H9 (cell line): ENCODE results near the gene FARP2. TPM values are rescaled to one million over a fixed set of nuclear protein-coding genes. Genes with fewer than 3 reads are reported as not detected.

Experiments
- DNase-seq: peaks from one replicate; pipeline ENCODE4 v3.0.0-alpha.2; 2017
- H2AFZ ChIP-seq: one replicate; pipeline ENCODE4 v1.6.1; 2013; ENCODE audit warnings: mild to moderate bottlenecking, low read length, control low read depth, moderate library complexity
- H2AK5ac ChIP-seq: 2 replicates; pipeline ENCODE4 v1.6.1; 2013; ENCODE audit warnings: low read length, control low read depth, mixed read lengths; ENCODE audit not compliant: insufficient read length
- H2BK120ac ChIP-seq: one replicate; pipeline ENCODE4 v1.6.1; 2013; ENCODE audit warnings: low read depth, mild to moderate bottlenecking, low read length, control low read depth, inconsistent platforms; ENCODE audit not compliant: poor library complexity, severe bottlenecking
- H2BK12ac ChIP-seq: 2 replicates; pipeline ENCODE4 v1.6.1; 2013; ENCODE audit warnings: low read length, control low read depth, mixed read lengths, low read depth; ENCODE audit not compliant: insufficient read length
- H2BK15ac ChIP-seq: 2 replicates; pipeline ENCODE4 v1.6.1; 2013; ENCODE audit warnings: low read depth, low read length, control low read depth
- H2BK20ac ChIP-seq: one replicate; pipeline ENCODE4 v1.6.1; 2013; ENCODE audit warnings: low read depth, mild to moderate bottlenecking, low read length, control low read depth, inconsistent platforms; ENCODE audit not compliant: poor library complexity, severe bottlenecking
- H2BK5ac ChIP-seq: 2 replicates; pipeline ENCODE4 v1.6.1; 2013; ENCODE audit warnings: low read length, control low read depth, mixed read lengths; ENCODE audit not compliant: insufficient read length
- H3K14ac ChIP-seq: 2 replicates; pipeline ENCODE4 v1.6.1; 2013; ENCODE audit warnings: low read length, control low read depth; ENCODE audit not compliant: insufficient read depth
- H3K18ac ChIP-seq: 2 replicates; pipeline ENCODE4 v1.6.1; 2013; ENCODE audit warnings: low read depth, mild to moderate bottlenecking, mixed read lengths, low read length, control low read depth; ENCODE audit not compliant: insufficient read length
- H3K23ac ChIP-seq: 2 replicates; pipeline ENCODE4 v1.6.1; 2013; ENCODE audit warnings: low read length, control low read depth, mixed read lengths, low read depth; ENCODE audit not compliant: insufficient read length
- H3K23me2 ChIP-seq: 2 replicates; pipeline ENCODE4 v1.6.1; 2013; ENCODE audit warnings: low read depth, mild to moderate bottlenecking, mixed read lengths, low read length, control low read depth; ENCODE audit not compliant: insufficient read length, poor library complexity, severe bottlenecking
- H3K27ac ChIP-seq: 2 replicates; pipeline ENCODE4 v1.5.1; 2013; ENCODE audit warnings: low read length, control low read depth, mixed read lengths, low read depth; ENCODE audit not compliant: insufficient read length
- H3K27me3 ChIP-seq: 2 replicates; pipeline ENCODE4 v1.6.1; 2013; ENCODE audit warnings: low read length, control low read depth, inconsistent platforms; ENCODE audit not compliant: insufficient read depth
- H3K4ac ChIP-seq: 2 replicates; pipeline ENCODE4 v1.6.1; 2013; ENCODE audit warnings: low read depth, mild to moderate bottlenecking, control low read depth, inconsistent platforms, low read length, moderate library complexity
- H3K4me1 ChIP-seq: 2 replicates; pipeline ENCODE4 v1.6.1; 2013; ENCODE audit warnings: low read length, control low read depth, inconsistent platforms; ENCODE audit not compliant: insufficient read depth
- H3K4me2 ChIP-seq: 2 replicates; pipeline ENCODE4 v1.6.1; 2013; ENCODE audit warnings: low read length, control low read depth, mixed read lengths; ENCODE audit not compliant: insufficient read length, insufficient read depth
- H3K56ac ChIP-seq: 2 replicates; pipeline ENCODE4 v1.6.1; 2013; ENCODE audit warnings: low read depth, mild to moderate bottlenecking, mixed read lengths, low read length, control low read depth; ENCODE audit not compliant: insufficient read length
- H3K79me1 ChIP-seq: 2 replicates; pipeline ENCODE4 v1.6.1; 2013; ENCODE audit warnings: low read depth, mild to moderate bottlenecking, moderate library complexity, low read length, control low read depth, inconsistent platforms; ENCODE audit not compliant: insufficient read depth, poor library complexity, severe bottlenecking
- H3K79me2 ChIP-seq: 2 replicates; pipeline ENCODE4 v1.6.1; 2013; ENCODE audit warnings: low read length, control low read depth, inconsistent platforms; ENCODE audit not compliant: insufficient read depth
- H3K9ac ChIP-seq: 2 replicates; pipeline ENCODE4 v1.6.1; 2013; ENCODE audit warnings: low read length, control low read depth, mixed read lengths; ENCODE audit not compliant: insufficient read length; ENCODE audit errors: extremely low read depth
- H3K9me3 ChIP-seq: one replicate; pipeline ENCODE4 v1.6.1; 2013; ENCODE audit warnings: low read depth, low read length, inconsistent platforms; ENCODE audit not compliant: control insufficient read depth
- H3T11ph ChIP-seq: one replicate; pipeline ENCODE4 v1.6.1; 2013; ENCODE audit warnings: mild to moderate bottlenecking, low read length, control low read depth, inconsistent platforms
- H4K20me1 ChIP-seq: one replicate; pipeline ENCODE4 v1.6.1; 2013; ENCODE audit not compliant: control insufficient read depth, insufficient read length, insufficient read depth
- H4K5ac ChIP-seq: 2 replicates; pipeline ENCODE4 v1.6.1; 2013; ENCODE audit warnings: low read depth, mild to moderate bottlenecking, mixed read lengths, low read length, control low read depth; ENCODE audit not compliant: insufficient read length
- H4K8ac ChIP-seq: replicated peaks from 2 replicates; pipeline ENCODE4 v1.6.1; 2013; ENCODE audit warnings: low read length, control low read depth, mixed read lengths, low read depth; ENCODE audit not compliant: insufficient read length
- H4K91ac ChIP-seq: 2 replicates; pipeline ENCODE4 v1.6.1; 2013; ENCODE audit warnings: low read depth, mild to moderate bottlenecking, moderate library complexity, mixed read lengths, low read length, control low read depth; ENCODE audit not compliant: insufficient read length
- H3K27ac Mint-ChIP-seq, 3 experiments: 2 replicates in 2 of 3; 3 replicates in 1 of 3; pipeline ENCODE4 v1.8.0; 2020 to 2021; ENCODE audit warnings: mixed read lengths in 3 of 3, mild to moderate bottlenecking in 1 of 3, moderate library complexity in 1 of 3
- H3K27me3 Mint-ChIP-seq: 2 replicates; pipeline ENCODE4 v1.8.0; 2021; ENCODE audit warnings: low read depth, mild to moderate bottlenecking, moderate library complexity, mixed read lengths
- H3K36me3 Mint-ChIP-seq, 3 experiments: 2 replicates in 2 of 3; 3 replicates in 1 of 3; pipeline ENCODE4 v1.8.0; 2020 to 2021; ENCODE audit warnings: low read depth in 3 of 3, mixed read lengths in 3 of 3; ENCODE audit not compliant: insufficient read depth in 1 of 3
- H3K4me1 Mint-ChIP-seq, 2 experiments: 2 replicates each; pipeline ENCODE4 v1.8.0; 2020; ENCODE audit warnings: mixed read lengths in 2 of 2
- H3K4me3 Mint-ChIP-seq, 2 experiments: 2 replicates in 1 of 2; 3 replicates in 1 of 2; pipeline ENCODE4 v1.8.0; 2020 to 2021; ENCODE audit warnings: mild to moderate bottlenecking in 2 of 2, mixed read lengths in 2 of 2, moderate library complexity in 1 of 2
- H3K9me3 Mint-ChIP-seq, 2 experiments: 2 replicates in 1 of 2; 3 replicates in 1 of 2; pipeline ENCODE4 v1.8.0; 2020; ENCODE audit warnings: mild to moderate bottlenecking in 2 of 2, mixed read lengths in 2 of 2, moderate library complexity in 1 of 2
- WGBS: extraction: QIAGEN DNeasy Blood & Tissue Kit; methylation state at CpG from one replicate; pipeline ENCODE4 v1.1.7; 2013; ENCODE audit warnings: missing lambda C conversion rate, low lambda C conversion rate, mixed read lengths; ENCODE audit not compliant: insufficient read length; ENCODE audit errors: extremely low coverage; 5-methylcytosine and 5-hydroxymethylcytosine counted together
- total RNA-seq: library from RNA; stranded (reverse); gene quantifications from 2 replicates; pipeline ENCODE4 v1.2.1, GENCODE V29; 2021
- TF ChIP-seq, protein P1 (sequence below): fragments of 200-600 bp; sonication (generic); conservative IDR thresholded peaks from 3 replicates; pipeline ENCODE4 v1.8.0; 2021; ENCODE audit warnings: antibody characterized with exemption, mild to moderate bottlenecking

FARP2 gene
- total RNA-seq, 1 experiment from 2014 or later = 33.9 TPM

DNA sequence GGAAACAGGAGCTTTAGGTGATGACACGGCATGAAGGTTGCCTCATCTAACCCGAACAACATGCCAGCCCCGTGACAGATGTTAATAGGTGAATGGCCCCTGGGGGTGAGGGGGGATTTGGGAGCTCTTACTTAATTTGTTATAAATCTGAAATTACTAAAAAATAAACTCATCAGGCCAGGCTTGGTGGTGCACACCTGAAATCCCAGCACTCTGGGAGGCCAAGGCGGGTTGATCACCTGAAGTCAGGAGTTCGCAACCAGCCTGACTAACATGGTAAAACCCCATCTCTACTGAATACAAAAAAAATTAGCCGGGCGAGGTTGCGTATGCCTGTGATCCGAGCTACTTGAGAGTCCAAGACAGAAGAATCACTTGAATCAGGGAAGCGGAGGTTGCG lies 146.2 kb downstream of the FARP2 start:
- no peak for DNase-seq
- H3K79me2 ChIP-seq = peaks cover 16% of the 10 kb centered on the region; the same call in 1 of the 2 replicates
- no peak overlapping the region for H2AK5ac ChIP-seq

More for the DNA sequence above, 146.2 kb downstream of the FARP2 start:
- H3K27ac Mint-ChIP-seq = peak overlapping the region; percentile 55 to 65 (median 57); a peak in 1 of 7 replicates
- Histone ChIP-seq H3T11ph (no peak overlapping the region), H4K20me1 (no peaks in the 10 kb centered on the region), H4K8ac (no peak overlapping the region), H3K79me1 (peaks cover 13% of the 10 kb centered on the region), H3K18ac (no peak overlapping the region), H2BK5ac (no peak overlapping the region), H3K56ac (no peak overlapping the region), H3K4me2 (no peak overlapping the region), H2AFZ (no peak overlapping the region), H2BK15ac (no peak overlapping the region), H3K14ac (no peak overlapping the region), H3K27ac (no peak overlapping the region), H4K91ac (no peak overlapping the region), H3K23me2 (peaks cover 6% of the 10 kb centered on the region), H3K4ac (no peak overlapping the region), H2BK120ac (no peak overlapping the region), H3K9ac (no peak overlapping the region), H3K23ac (no peak overlapping the region), H3K9me3 (no peaks in the 10 kb centered on the region), H2BK12ac (no peak overlapping the region), H4K5ac (no peak overlapping the region), H3K4me1 (peaks cover 2% of the 10 kb centered on the region; the same call in 1 of the 2 replicates), H2BK20ac (no peak overlapping the region), H3K27me3 (no peaks in the 10 kb centered on the region)
- H3K4me3 Mint-ChIP-seq = no peak overlapping the region
- H3K27me3 Mint-ChIP-seq = no peaks in the 10 kb centered on the region
- H3K9me3 Mint-ChIP-seq = no peaks in the 10 kb centered on the region
- peaks cover 15 to 21% of the 10 kb centered on the region in 2 experiments for H3K4me1 Mint-ChIP-seq
- peaks cover 14 to 43% (median 39%) of the 10 kb centered on the region in 3 experiments for H3K36me3 Mint-ChIP-seq
- TF ChIP-seq, protein P1, sequence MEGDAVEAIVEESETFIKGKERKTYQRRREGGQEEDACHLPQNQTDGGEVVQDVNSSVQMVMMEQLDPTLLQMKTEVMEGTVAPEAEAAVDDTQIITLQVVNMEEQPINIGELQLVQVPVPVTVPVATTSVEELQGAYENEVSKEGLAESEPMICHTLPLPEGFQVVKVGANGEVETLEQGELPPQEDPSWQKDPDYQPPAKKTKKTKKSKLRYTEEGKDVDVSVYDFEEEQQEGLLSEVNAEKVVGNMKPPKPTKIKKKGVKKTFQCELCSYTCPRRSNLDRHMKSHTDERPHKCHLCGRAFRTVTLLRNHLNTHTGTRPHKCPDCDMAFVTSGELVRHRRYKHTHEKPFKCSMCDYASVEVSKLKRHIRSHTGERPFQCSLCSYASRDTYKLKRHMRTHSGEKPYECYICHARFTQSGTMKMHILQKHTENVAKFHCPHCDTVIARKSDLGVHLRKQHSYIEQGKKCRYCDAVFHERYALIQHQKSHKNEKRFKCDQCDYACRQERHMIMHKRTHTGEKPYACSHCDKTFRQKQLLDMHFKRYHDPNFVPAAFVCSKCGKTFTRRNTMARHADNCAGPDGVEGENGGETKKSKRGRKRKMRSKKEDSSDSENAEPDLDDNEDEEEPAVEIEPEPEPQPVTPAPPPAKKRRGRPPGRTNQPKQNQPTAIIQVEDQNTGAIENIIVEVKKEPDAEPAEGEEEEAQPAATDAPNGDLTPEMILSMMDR = no peak
- WGBS = no CpG with 5 or more reads among the region's 11 CpGs
